SK-N-SH treated with all-trans-retinoic acid at 6 μM for 48 hours (cell line): ENCODE measurements around the gene MYO1H.

Source experiments
- ATAC-seq: fragments of 200-7000 bp; cut with Tn5 transposase; 3 replicates; pipeline ENCODE4 v1.9.1; 2020; ENCODE audit warnings: mild to moderate bottlenecking, moderate library complexity
- ARNTL ChIP-seq: fragments of 450-650 bp; formaldehyde crosslinking; IDR thresholded peaks from 2 replicates; pipeline ENCODE4 v1.5.0; 2020; ENCODE audit warnings: low read depth, mild to moderate bottlenecking, moderate library complexity, borderline replicate concordance
- BACH2 ChIP-seq: fragments of 250-450 bp; sonication (Bioruptor Pico); IDR thresholded peaks from 2 replicates; pipeline ENCODE4 v1.9.0; 2021; ENCODE audit warnings: mild to moderate bottlenecking, borderline replicate concordance
- CREB5 ChIP-seq: fragments of 250-450 bp; sonication (Bioruptor Pico); IDR thresholded peaks from 2 replicates; pipeline ENCODE4 v1.5.1; 2020; ENCODE audit warnings: low read depth, mild to moderate bottlenecking, moderate library complexity
- CSDC2 ChIP-seq: fragments of 250-450 bp; sonication (Bioruptor Pico); IDR thresholded peaks from 2 replicates; pipeline ENCODE4 v1.5.0; 2020; ENCODE audit warnings: mild to moderate bottlenecking, moderate library complexity
- CSRNP3 ChIP-seq: fragments of 250-450 bp; sonication (Bioruptor Pico); IDR thresholded peaks from 2 replicates; pipeline ENCODE4 v1.5.1; 2021; ENCODE audit warnings: mild to moderate bottlenecking, moderate library complexity
- ESRRG ChIP-seq: fragments of 250-450 bp; sonication (Bioruptor Pico); IDR thresholded peaks from 2 replicates; pipeline ENCODE4 v1.6.1; 2021; ENCODE audit warnings: mild to moderate bottlenecking
- ISL1 ChIP-seq: fragments of 250-450 bp; sonication (Bioruptor Pico); IDR thresholded peaks from 2 replicates; pipeline ENCODE4 v2.1.2; 2022; ENCODE audit warnings: mild to moderate bottlenecking, moderate library complexity
- OSR1 ChIP-seq: fragments of 250-450 bp; sonication (Bioruptor Pico); IDR thresholded peaks from 2 replicates; pipeline ENCODE4 v1.8.0; 2022; ENCODE audit warnings: moderate library complexity, mild to moderate bottlenecking, inconsistent platforms
- PATZ1 ChIP-seq: fragments of 250-450 bp; sonication (Bioruptor Pico); IDR thresholded peaks from 2 replicates; pipeline ENCODE4 v1.8.0; 2020; ENCODE audit warnings: mild to moderate bottlenecking, moderate library complexity, borderline replicate concordance
- PPARA ChIP-seq: fragments of 250-450 bp; sonication (Bioruptor Pico); IDR thresholded peaks from 2 replicates; pipeline ENCODE4 v1.5.0; 2020; ENCODE audit warnings: mild to moderate bottlenecking, borderline replicate concordance
- RARB ChIP-seq: fragments of 250-450 bp; sonication (Bioruptor Pico); IDR thresholded peaks from 2 replicates; pipeline ENCODE4 v1.8.0; 2021; ENCODE audit warnings: mild to moderate bottlenecking, moderate library complexity
- SNAI2 ChIP-seq: fragments of 250-450 bp; sonication (Bioruptor Pico); IDR thresholded peaks from 2 replicates; pipeline ENCODE4 v1.5.0; 2020; ENCODE audit warnings: mild to moderate bottlenecking, moderate library complexity
- TCF4 ChIP-seq: fragments of 250-450 bp; sonication (Bioruptor Pico); IDR thresholded peaks from 2 replicates; pipeline ENCODE4 v1.8.0; 2021; ENCODE audit warnings: mild to moderate bottlenecking, moderate library complexity, borderline replicate concordance
- TSHZ2 ChIP-seq: fragments of 250-450 bp; sonication (Bioruptor Pico); IDR thresholded peaks from 2 replicates; pipeline ENCODE4 v1.5.0; 2020; ENCODE audit warnings: mild to moderate bottlenecking, moderate library complexity
- ZC3H10 ChIP-seq: fragments of 250-450 bp; sonication (Bioruptor Pico); IDR thresholded peaks from 2 replicates; pipeline ENCODE4 v1.5.1; 2021; ENCODE audit warnings: mild to moderate bottlenecking, moderate library complexity
- ZFP3 ChIP-seq: fragments of 250-450 bp; sonication (Bioruptor Pico); IDR thresholded peaks from 2 replicates; pipeline ENCODE4 v1.5.0; 2020; ENCODE audit warnings: mild to moderate bottlenecking, moderate library complexity
- ZFP30 ChIP-seq: fragments of 450-650 bp; formaldehyde crosslinking; IDR thresholded peaks from 2 replicates; pipeline ENCODE4 v1.5.0; 2022; ENCODE audit warnings: mild to moderate bottlenecking, moderate library complexity
- ZNF565 ChIP-seq: fragments of 450-650 bp; formaldehyde crosslinking; conservative IDR thresholded peaks from 2 replicates; pipeline ENCODE4 v1.5.0; 2020; ENCODE audit warnings: low read depth, mild to moderate bottlenecking, moderate library complexity
- ZNF70 ChIP-seq: fragments of 450-650 bp; formaldehyde crosslinking; IDR thresholded peaks from 2 replicates; pipeline ENCODE4 v1.5.0; 2020; ENCODE audit warnings: mild to moderate bottlenecking, moderate library complexity
- ZNF8 ChIP-seq: fragments of 450-650 bp; formaldehyde crosslinking; IDR thresholded peaks from 2 replicates; pipeline ENCODE4 v1.5.0; 2020; ENCODE audit warnings: mild to moderate bottlenecking, moderate library complexity

MYO1H gene

GRCh38 chr12:109492371-109492770, 144.7 kb downstream of the MYO1H start:
- ATAC-seq = no peak
- no peak for TF ChIP-seq CSRNP3 (CRISPR knock-in tag)

- no peak for ATAC-seq
- no peak for TF ChIP-seq BACH2 (CRISPR knock-in tag)
- TF ChIP-seq ZFP3 = no peak
- no peak for TF ChIP-seq ZFP30 (CRISPR knock-in tag)
- no peak for TF ChIP-seq TCF4 (CRISPR knock-in tag)
- no peak for TF ChIP-seq SNAI2 (CRISPR knock-in tag)
- no peak for TF ChIP-seq PPARA
- no peak for TF ChIP-seq CSDC2
- TF ChIP-seq RARB (CRISPR knock-in tag) = no peak
- no peak for TF ChIP-seq ZNF8 (CRISPR knock-in tag)
- TF ChIP-seq TSHZ2 (CRISPR knock-in tag) = no peak
- no peak for TF ChIP-seq ARNTL (CRISPR knock-in tag)
- TF ChIP-seq ZC3H10 = no peak
- TF ChIP-seq ZNF565 (CRISPR knock-in tag) = no peak
These were observed 145.4 kb downstream of the MYO1H start for GRCh38 chr12:109493090-109493489.

GRCh38 chr12:109493938-109494337, 146.2 kb downstream of the MYO1H start:
- TF ChIP-seq RARB (CRISPR knock-in tag) (no peak), ESRRG (CRISPR knock-in tag) (no peak), TCF4 (CRISPR knock-in tag) (no peak), ZFP3 (no peak), ISL1 (CRISPR knock-in tag) (no peak), ARNTL (CRISPR knock-in tag) (no peak), ZC3H10 (no peak), ZNF565 (CRISPR knock-in tag) (no peak), PATZ1 (CRISPR knock-in tag) (no peak), PPARA (no peak), BACH2 (CRISPR knock-in tag) (no peak), ZNF70 (CRISPR knock-in tag) (no peak), ZNF8 (CRISPR knock-in tag) (no peak), OSR1 (no peak), CREB5 (CRISPR knock-in tag) (no peak), CSRNP3 (CRISPR knock-in tag) (no peak)

GRCh38 chr12:109494348-109494881, 146.7 kb downstream of the MYO1H start:
- no peak for ATAC-seq
- no peak for TF ChIP-seq ESRRG (CRISPR knock-in tag)

More at GRCh38 chr12:109493938-109494337, 146.2 kb downstream of the MYO1H start:
- no peak for ATAC-seq
